ENCODE measurements around the gene DUSP7.

- no peak for TF ChIP-seq POLR2A (IDR thresholded peaks at IDR 0.05; ENCODE audit: low read depth, low read length)
- TF ChIP-seq, protein P1, sequence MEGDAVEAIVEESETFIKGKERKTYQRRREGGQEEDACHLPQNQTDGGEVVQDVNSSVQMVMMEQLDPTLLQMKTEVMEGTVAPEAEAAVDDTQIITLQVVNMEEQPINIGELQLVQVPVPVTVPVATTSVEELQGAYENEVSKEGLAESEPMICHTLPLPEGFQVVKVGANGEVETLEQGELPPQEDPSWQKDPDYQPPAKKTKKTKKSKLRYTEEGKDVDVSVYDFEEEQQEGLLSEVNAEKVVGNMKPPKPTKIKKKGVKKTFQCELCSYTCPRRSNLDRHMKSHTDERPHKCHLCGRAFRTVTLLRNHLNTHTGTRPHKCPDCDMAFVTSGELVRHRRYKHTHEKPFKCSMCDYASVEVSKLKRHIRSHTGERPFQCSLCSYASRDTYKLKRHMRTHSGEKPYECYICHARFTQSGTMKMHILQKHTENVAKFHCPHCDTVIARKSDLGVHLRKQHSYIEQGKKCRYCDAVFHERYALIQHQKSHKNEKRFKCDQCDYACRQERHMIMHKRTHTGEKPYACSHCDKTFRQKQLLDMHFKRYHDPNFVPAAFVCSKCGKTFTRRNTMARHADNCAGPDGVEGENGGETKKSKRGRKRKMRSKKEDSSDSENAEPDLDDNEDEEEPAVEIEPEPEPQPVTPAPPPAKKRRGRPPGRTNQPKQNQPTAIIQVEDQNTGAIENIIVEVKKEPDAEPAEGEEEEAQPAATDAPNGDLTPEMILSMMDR (IDR thresholded peaks at IDR 0.05; ENCODE audit: extremely low read depth in 1 of 2, insufficient read depth in 1 of 2, low read depth in 1 of 2, low read length in 2 of 2) = no peak
Measured at GRCh38 chr3:52072471-52072870, 16.1 kb upstream of the DUSP7 start.
